GM18511 (cell line): ENCODE results near the gene PIK3IP1.

Experiments
- ATAC-seq: cut with Tn5 transposase; IDR thresholded peaks from one replicate; pipeline ENCODE4 v1.9.1; 2021; ENCODE audit warnings: mild to moderate bottlenecking, moderate library complexity; ENCODE audit not compliant: unreplicated experiment

Gene PIK3IP1

GRCh38 chr22:31313366-31314147, 21.3 kb upstream of the PIK3IP1 start:
- no peak for ATAC-seq

GRCh38 chr22:31308181-31308580, 15.9 kb upstream of the PIK3IP1 start:
- no peak for ATAC-seq

- no peak for ATAC-seq
Measured at GRCh38 chr22:31305194-31305593, 12.9 kb upstream of the PIK3IP1 start.

GRCh38 chr22:31302537-31302936, 10.2 kb upstream of the PIK3IP1 start:
- no peak for ATAC-seq

GRCh38 chr22:31302006-31302405, 9.7 kb upstream of the PIK3IP1 start:
- ATAC-seq = no peak

GRCh38 chr22:31300896-31301295, 8.6 kb upstream of the PIK3IP1 start:
- ATAC-seq = no peak

- no peak for ATAC-seq
Measured at GRCh38 chr22:31295831-31296657, 3.8 kb upstream of the PIK3IP1 start.

- no peak for ATAC-seq
Measured at GRCh38 chr22:31295360-31295759, 3.1 kb upstream of the PIK3IP1 start.

- ATAC-seq = no peak
Measured at GRCh38 chr22:31291481-31292235, 630 bp downstream of the PIK3IP1 start.

- peak; percentile 91 for ATAC-seq
Measured at GRCh38 chr22:31290494-31291471, 1.5 kb downstream of the PIK3IP1 start.

- ATAC-seq = no peak
Measured at GRCh38 chr22:31289344-31289743, 2.9 kb downstream of the PIK3IP1 start.

GRCh38 chr22:31288496-31289240, 3.6 kb downstream of the PIK3IP1 start:
- ATAC-seq = no peak

- ATAC-seq = no peak
Measured at GRCh38 chr22:31287818-31288495, 4.3 kb downstream of the PIK3IP1 start.

- ATAC-seq = no peak
Measured at GRCh38 chr22:31286360-31287255, 5.7 kb downstream of the PIK3IP1 start.

- ATAC-seq = no peak
Measured at GRCh38 chr22:31284281-31285155, 7.8 kb downstream of the PIK3IP1 start.

- no peak for ATAC-seq
Measured at GRCh38 chr22:31282748-31283468, 9.4 kb downstream of the PIK3IP1 start.
